Esophagus muscularis mucosa (tissue), 4 donors: ENCODE measurements around the gene LRSAM1.

ENCODE experiments used
- CTCF ChIP-seq, 3 experiments: fragments of 200-600 bp in 2 of 3; fragments of 450-650 bp in 1 of 3; sonication (generic) in 2 of 3; IDR thresholded peaks; one replicate each; pipeline ENCODE4 v1.5.1; 2017 to 2019; ENCODE audit warnings: antibody characterized with exemption in 3 of 3, mild to moderate bottlenecking in 2 of 3, moderate library complexity in 1 of 3
- EP300 ChIP-seq: sonication (generic); formaldehyde crosslinking; IDR thresholded peaks from one replicate; pipeline ENCODE4 v1.6.1; 2017; ENCODE audit warnings: antibody characterized with exemption
- POLR2A ChIP-seq: fragments of 450-650 bp; IDR thresholded peaks from one replicate; pipeline ENCODE4 v1.6.1; 2017; ENCODE audit warnings: antibody characterized with exemption, moderate library complexity, mild to moderate bottlenecking, low read depth

- no peak for TF ChIP-seq POLR2A
- TF ChIP-seq EP300 = no peak
- no peak for TF ChIP-seq CTCF (IDR thresholded peaks at IDR 0.05)
Measured at GRCh38 chr9:127406799-127407491, 44.4 kb upstream of the LRSAM1 start.
